Measurements from ENCODE around the gene GAS1. TPM values are rescaled to one million over a fixed set of nuclear protein-coding genes. Genes with fewer than 3 reads are reported as not detected.
A peak's percentile ranks its signal among the peaks of the same experiment; 100 is the strongest.

The GAS1 gene
- total and polyA plus RNA-seq, 4 donors, result 0.46 to 7.4 (median 1.1) TPM

- peak overlapping the region; percentile 81 to 82 for H3K9ac ChIP-seq (ENCODE audit: low read depth in 1 of 2, low read length in 2 of 2)
- peak overlapping the region; percentile 42 to 80 (median 74) for H3K4me3 ChIP-seq (ENCODE audit: low read depth in 1 of 3, low read length in 3 of 3)
- peaks cover 10 to 38% (median 24%) of the 10 kb centered on the region in 4 donors for H3K4me1 ChIP-seq (ENCODE audit: control insufficient read depth in 4 of 4, insufficient read depth in 4 of 4, low read length in 3 of 4)
- no peaks in the 10 kb centered on the region for H3K36me3 ChIP-seq (ENCODE audit: control insufficient read depth in 4 of 4, insufficient read depth in 3 of 4, low read depth in 1 of 4, low read length in 3 of 4)
- H3K27me3 ChIP-seq (ENCODE audit: control insufficient read depth in 4 of 4, insufficient read depth in 4 of 4, low read length in 3 of 4), result no peaks in the 10 kb centered on the region
- no peaks in the 10 kb centered on the region for H3K9me3 ChIP-seq (ENCODE audit: control insufficient read depth in 4 of 4, low read length in 3 of 4)
- 1% methylated on average over 36 of the region's 36 CpGs for WGBS
- peak overlapping the region; percentile 6 to 47 for H3K27ac ChIP-seq (ENCODE audit: low read depth in 1 of 2, low read length in 2 of 2)
- TF ChIP-seq GABPA (IDR thresholded peaks at IDR 0.05 in 1 of 2, conservative IDR thresholded peaks at IDR 0.05 in 1 of 2) (no peak), YY1 (IDR thresholded peaks at IDR 0.05) (peak; percentile 15), CTCF (IDR thresholded peaks at IDR 0.05; ENCODE audit: low read depth, low read length, missing input control) (peak; percentile 76), ZBTB33 (IDR thresholded peaks at IDR 0.05) (no peak), RAD21 (IDR thresholded peaks at IDR 0.05) (peak; percentile 70 to 80), RXRA (IDR thresholded peaks at IDR 0.05) (no peak), JUND (IDR thresholded peaks at IDR 0.05) (no peak), FOXA2 (IDR thresholded peaks at IDR 0.05) (no peak), HNF4G (IDR thresholded peaks at IDR 0.05) (no peak)
- peak; percentile 65 for DNase-seq (ENCODE audit: low spot score)
These were observed 996 bp upstream of the GAS1 start for GRCh38 chr9:86948074-86948929.

GRCh38 chr9:86946201-86947145 is 833 bp downstream of the GAS1 start:
- Histone ChIP-seq H3K9ac (ENCODE audit: low read depth in 1 of 2, low read length in 2 of 2) (no peak overlapping the region), H3K9me3 (ENCODE audit: control insufficient read depth in 4 of 4, low read length in 3 of 4) (no peaks in the 10 kb centered on the region), H3K27me3 (ENCODE audit: control insufficient read depth in 4 of 4, insufficient read depth in 4 of 4, low read length in 3 of 4) (peaks cover 0 to 9% (median 0%) of the 10 kb centered on the region in 4 donors), H3K4me3 (ENCODE audit: low read depth in 1 of 3, low read length in 3 of 3) (peak overlapping the region; percentile 33 to 80 (median 74)), H3K27ac (ENCODE audit: low read depth in 1 of 2, low read length in 2 of 2) (peak overlapping the region; percentile 71 to 76), H3K36me3 (ENCODE audit: control insufficient read depth in 4 of 4, insufficient read depth in 3 of 4, low read depth in 1 of 4, low read length in 3 of 4) (no peaks in the 10 kb centered on the region), H3K4me1 (ENCODE audit: control insufficient read depth in 4 of 4, insufficient read depth in 4 of 4, low read length in 3 of 4) (peaks cover 10 to 46% (median 30%) of the 10 kb centered on the region in 4 donors)
- TF ChIP-seq YY1 (IDR thresholded peaks at IDR 0.05) (no peak), HNF4A (conservative IDR thresholded peaks at IDR 0.05) (no peak), SP1 (IDR thresholded peaks at IDR 0.05) (no peak), JUND (IDR thresholded peaks at IDR 0.05) (no peak), HNF4G (IDR thresholded peaks at IDR 0.05) (no peak), ZBTB33 (IDR thresholded peaks at IDR 0.05) (no peak), RAD21 (IDR thresholded peaks at IDR 0.05) (no peak), EGR1 (IDR thresholded peaks at IDR 0.05; ENCODE audit: low read depth in 2 of 2) (no peak), FOXA1 (IDR thresholded peaks at IDR 0.05) (no peak), GABPA (IDR thresholded peaks at IDR 0.05 in 1 of 2, conservative IDR thresholded peaks at IDR 0.05 in 1 of 2) (no peak), TAF1 (conservative IDR thresholded peaks at IDR 0.05) (no peak), FOXA2 (IDR thresholded peaks at IDR 0.05) (no peak), NR2F2 (IDR thresholded peaks at IDR 0.05) (no peak)
- TF ChIP-seq, protein P1, sequence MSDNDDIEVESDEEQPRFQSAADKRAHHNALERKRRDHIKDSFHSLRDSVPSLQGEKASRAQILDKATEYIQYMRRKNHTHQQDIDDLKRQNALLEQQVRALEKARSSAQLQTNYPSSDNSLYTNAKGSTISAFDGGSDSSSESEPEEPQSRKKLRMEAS (IDR thresholded peaks at IDR 0.05), result no peak
- TF ChIP-seq, protein P2, sequence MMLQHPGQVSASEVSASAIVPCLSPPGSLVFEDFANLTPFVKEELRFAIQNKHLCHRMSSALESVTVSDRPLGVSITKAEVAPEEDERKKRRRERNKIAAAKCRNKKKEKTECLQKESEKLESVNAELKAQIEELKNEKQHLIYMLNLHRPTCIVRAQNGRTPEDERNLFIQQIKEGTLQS (IDR thresholded peaks at IDR 0.05), result no peak
- WGBS, result under 1% methylated on average over 125 of the region's 125 CpGs
- DNase-seq (ENCODE audit: low spot score), result peak; percentile 37

All from liver (tissue), 9 donors.